Left ventricle myocardium inferior (tissue), 1 donor: ENCODE data around the gene NFE2L3. TPM values are rescaled to one million over a fixed set of nuclear protein-coding genes. Genes with fewer than 3 reads are reported as not detected.
"Not testable (repeated sequence)": the region's sequence is repeated elsewhere in the genome, so short reads cannot be mapped to it uniquely, and the experiment has no call there.

Experiments
- DNase-seq: peaks from one replicate; pipeline ENCODE4 v3.0.0-alpha.2; 2020
- H3K27ac ChIP-seq: fragments of 200-600 bp; replicated peaks from 2 replicates; pipeline ENCODE4 v1.8.0; 2021
- H3K27me3 ChIP-seq: fragments of 200-600 bp; 2 replicates; pipeline ENCODE4 v1.8.0; 2021; ENCODE audit warnings: low read depth
- H3K36me3 ChIP-seq: fragments of 200-600 bp; 2 replicates; pipeline ENCODE4 v1.8.0; 2021
- H3K4me1 ChIP-seq: fragments of 200-600 bp; 2 replicates; pipeline ENCODE4 v1.8.0; 2021
- H3K4me3 ChIP-seq: fragments of 200-600 bp; 2 replicates; pipeline ENCODE4 v1.8.0; 2021; ENCODE audit warnings: mild to moderate bottlenecking, moderate library complexity
- H3K9me3 ChIP-seq: fragments of 200-600 bp; replicated peaks from 2 replicates; pipeline ENCODE4 v1.8.0; 2021
- CTCF ChIP-seq: fragments of 200-600 bp; IDR thresholded peaks from 2 replicates; pipeline ENCODE4 v1.8.0; 2021; ENCODE audit warnings: antibody characterized with exemption, mild to moderate bottlenecking, borderline replicate concordance
- intact Hi-C: fragments of 100-400 bp; cut with micrococcal nuclease; formaldehyde crosslinking; loops from one replicate; pipeline ENCODE4 v1.11.0; 2022
- total RNA-seq: library from RNA; stranded (reverse); fragmentation: NEBNext Ultra II Directional; extraction: Animal tissue kit (Norgen Biotek cat#: 25700); gene quantifications from one replicate; pipeline ENCODE4 v1.2.1, GENCODE V29; 2021
- donor health status: DM: no; HTN: yes; CAD: no; lungs with severe emphysema.

Gene NFE2L3
- total RNA-seq, 1 donor from 2014 or later, result 0.99 TPM

GRCh38 chr7:26172048-26172447 lies 20.1 kb downstream of the NFE2L3 start:
- Histone ChIP-seq H3K27me3 (no peaks in the 10 kb centered on the region), H3K36me3 (peaks cover 21% of the 10 kb centered on the region), H3K4me3 (no peak overlapping the region), H3K27ac (no peak overlapping the region), H3K4me1 (no peaks in the 10 kb centered on the region), H3K9me3 (no peaks in the 10 kb centered on the region)
- no peak for TF ChIP-seq CTCF
- intact Hi-C loops, result no loop called here
- no peak for DNase-seq

- intact Hi-C loops, H3K9me3 ChIP-seq, H3K27ac ChIP-seq, H3K4me1 ChIP-seq, H3K27me3 ChIP-seq, H3K36me3 ChIP-seq, H3K4me3 ChIP-seq, DNase-seq: not testable (repeated sequence)
These were observed 23.9 kb downstream of the NFE2L3 start for GRCh38 chr7:26175903-26176302.

GRCh38 chr7:26176696-26177095 lies 24.7 kb downstream of the NFE2L3 start:
- H3K36me3 ChIP-seq, H3K4me3 ChIP-seq, H3K27me3 ChIP-seq, H3K4me1 ChIP-seq, intact Hi-C loops, H3K9me3 ChIP-seq, H3K27ac ChIP-seq, DNase-seq: not testable (repeated sequence)

- DNase-seq, H3K9me3 ChIP-seq, H3K27me3 ChIP-seq, H3K36me3 ChIP-seq, H3K27ac ChIP-seq, intact Hi-C loops, H3K4me3 ChIP-seq: not testable (repeated sequence)
- peaks cover 15% of the 10 kb centered on the region for H3K4me1 ChIP-seq
These were observed 25.3 kb downstream of the NFE2L3 start for GRCh38 chr7:26177269-26177668.

- no peak overlapping the region for H3K27ac ChIP-seq
- H3K9me3 ChIP-seq, result no peaks in the 10 kb centered on the region
- H3K27me3 ChIP-seq, result no peaks in the 10 kb centered on the region
- TF ChIP-seq CTCF, result no peak
- no peak overlapping the region for H3K4me3 ChIP-seq
- H3K36me3 ChIP-seq, result no peaks in the 10 kb centered on the region
- H3K4me1 ChIP-seq, result peaks cover 26% of the 10 kb centered on the region
- intact Hi-C loops, result no loop called here
- no peak for DNase-seq
These were observed 26.4 kb downstream of the NFE2L3 start for GRCh38 chr7:26178272-26178960.

- Histone ChIP-seq H3K36me3 (peaks cover 3% of the 10 kb centered on the region), H3K27ac (no peak overlapping the region), H3K4me3 (no peak overlapping the region), H3K4me1 (peaks cover 36% of the 10 kb centered on the region), H3K27me3 (no peaks in the 10 kb centered on the region), H3K9me3 (no peaks in the 10 kb centered on the region)
- no peak for TF ChIP-seq CTCF
- DNase-seq, result no peak
- intact Hi-C loops, result no loop called here
These were observed 27.4 kb downstream of the NFE2L3 start for GRCh38 chr7:26179422-26179821.

- TF ChIP-seq CTCF, result no peak
- H3K4me3 ChIP-seq, result no peak overlapping the region
- H3K36me3 ChIP-seq, result peaks cover 7% of the 10 kb centered on the region
- no peak overlapping the region for H3K27ac ChIP-seq
- intact Hi-C loops, result no loop called here
- H3K9me3 ChIP-seq, result no peaks in the 10 kb centered on the region
- H3K4me1 ChIP-seq, result peaks cover 36% of the 10 kb centered on the region
- H3K27me3 ChIP-seq, result no peaks in the 10 kb centered on the region
- no peak for DNase-seq
These were observed 28.0 kb downstream of the NFE2L3 start for GRCh38 chr7:26179826-26180497.
